Nucleus accumbens (tissue), 56 donors: ENCODE data around the gene MCU.
A peak's percentile ranks its signal among the peaks of the same experiment; 100 is the strongest.

Source experiments
- DNase-seq, 56 donors: peaks; one replicate each; lab custom pipeline; 2025; lab: John Stamatoyannopoulos, UW

MCU gene

DNA sequence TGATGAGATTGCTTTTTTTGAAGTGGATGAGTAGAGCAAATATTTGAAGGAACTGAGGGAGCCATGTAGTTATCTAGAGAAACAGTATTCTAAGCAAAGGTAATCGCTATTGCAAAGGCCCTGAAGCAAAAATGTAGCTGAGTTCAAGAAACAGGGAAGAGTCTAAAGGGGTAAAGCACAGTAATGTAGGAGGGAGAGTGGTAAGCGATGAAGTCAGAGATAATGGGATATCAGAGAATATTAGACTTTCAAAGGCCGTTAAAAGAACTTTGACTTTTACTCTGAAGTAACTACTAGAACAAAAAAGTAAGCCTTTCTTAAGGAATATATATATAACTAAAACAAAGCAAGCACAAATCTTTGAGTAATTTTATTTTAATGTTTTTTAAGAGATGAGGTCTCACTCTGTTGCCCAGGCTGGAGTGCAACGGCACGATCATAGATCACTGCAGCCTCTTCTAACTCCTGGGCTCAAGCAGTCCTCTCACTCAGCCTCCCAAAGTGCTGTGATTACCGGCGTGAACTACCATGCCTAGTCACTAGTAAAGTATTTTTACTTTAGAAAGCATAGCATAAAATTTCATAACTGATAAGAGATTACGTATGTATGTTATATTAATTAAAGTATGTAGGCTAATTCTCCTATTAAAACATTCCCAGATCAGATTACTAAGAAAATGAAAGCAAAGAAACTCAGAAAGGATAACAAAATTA lies 139.9 kb downstream of the MCU start:
- no peak for DNase-seq

- no peak for DNase-seq
Measured at GRCh38 chr10:72832701-72833100, 140.8 kb downstream of the MCU start.

GRCh38 chr10:72834183-72834825 lies 142.4 kb downstream of the MCU start:
- DNase-seq = peak in 33 of 56 donors; percentile 0 to 64 (median 9)

- DNase-seq = no peak
Measured at GRCh38 chr10:72840319-72840718, 148.4 kb downstream of the MCU start.

GRCh38 chr10:72841487-72841886 lies 149.5 kb downstream of the MCU start:
- DNase-seq = no peak

DNA sequence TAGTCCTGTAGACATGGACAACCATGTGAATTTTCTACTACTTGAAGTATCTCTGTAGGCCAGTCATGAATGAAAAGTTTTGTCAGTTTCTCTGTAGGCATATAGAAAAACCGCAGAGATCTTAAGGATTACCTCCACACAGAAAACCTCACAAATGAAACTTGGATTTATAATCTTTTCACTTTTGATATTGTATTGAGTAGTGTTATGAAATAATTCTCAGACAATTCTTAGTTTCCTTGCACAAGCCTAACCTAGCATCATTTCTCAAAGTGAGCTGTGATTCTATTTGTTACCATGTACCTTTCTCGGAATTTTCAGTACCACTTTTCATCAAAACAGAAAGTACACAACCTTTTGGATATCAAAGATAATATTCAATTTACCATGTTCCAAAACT lies 150.2 kb downstream of the MCU start:
- DNase-seq = no peak

- peak in 12 of 56 donors; percentile 1 to 34 (median 10) for DNase-seq
Measured at GRCh38 chr10:72846238-72846637, 154.3 kb downstream of the MCU start.

DNA sequence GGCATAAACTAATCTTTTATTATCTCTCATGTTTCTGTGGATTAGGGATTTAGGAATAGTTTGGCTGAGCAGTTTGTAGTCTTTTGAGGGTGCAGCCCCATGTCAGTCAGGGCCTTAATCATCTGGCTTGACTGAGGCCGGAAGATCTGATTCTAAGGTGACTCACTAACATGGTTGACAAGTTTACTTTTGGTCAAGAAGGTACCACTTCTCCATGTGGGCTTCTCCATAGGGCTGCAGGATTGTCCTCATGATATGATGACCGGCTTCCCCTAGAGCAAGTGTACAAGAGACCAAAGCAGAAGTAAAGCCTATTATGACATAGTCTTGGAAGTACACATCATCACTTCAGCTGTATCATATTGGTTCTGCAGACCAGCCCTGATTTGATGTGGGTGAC lies 155.7 kb downstream of the MCU start:
- DNase-seq = no peak

DNA sequence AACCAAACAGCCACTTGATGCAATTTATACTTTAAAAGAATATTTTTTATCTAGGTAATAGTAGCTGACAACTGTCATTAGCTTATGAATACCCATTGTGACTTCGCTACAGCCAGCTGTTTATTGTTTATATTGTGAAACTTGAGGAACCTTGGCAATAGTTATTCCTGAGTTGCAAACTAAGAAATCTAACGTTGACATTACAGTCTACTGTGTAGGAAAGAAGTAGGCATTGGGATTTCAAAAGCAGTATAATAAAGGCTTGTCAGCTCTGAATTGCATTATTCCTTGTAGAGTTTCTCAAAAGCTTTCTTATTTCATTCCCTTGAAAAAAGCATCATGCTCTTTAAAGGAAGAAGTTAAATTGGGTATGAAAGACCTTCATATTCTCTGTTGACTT lies 158.9 kb downstream of the MCU start:
- no peak for DNase-seq

DNA sequence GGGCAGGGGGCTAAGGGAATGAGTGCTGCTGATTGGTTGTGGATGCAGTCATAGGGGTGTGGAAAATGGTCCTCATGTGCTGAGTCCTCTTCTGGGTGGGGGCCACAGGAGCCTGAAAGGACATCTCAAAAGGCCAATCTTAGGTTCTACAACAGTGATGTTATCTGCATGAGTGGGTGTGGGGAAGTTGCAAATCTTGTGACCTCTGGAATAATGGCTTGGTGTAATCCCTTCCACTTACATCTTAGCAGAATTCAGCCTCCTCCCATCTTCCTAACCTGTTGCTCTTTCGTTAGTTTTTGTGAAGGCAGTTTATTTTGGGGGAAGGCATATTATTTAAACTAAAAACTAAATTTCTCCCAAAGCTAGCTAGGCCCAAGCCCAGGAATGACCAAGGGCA lies 159.6 kb downstream of the MCU start:
- DNase-seq = no peak

GRCh38 chr10:72852508-72852907 lies 160.6 kb downstream of the MCU start:
- no peak for DNase-seq

DNA sequence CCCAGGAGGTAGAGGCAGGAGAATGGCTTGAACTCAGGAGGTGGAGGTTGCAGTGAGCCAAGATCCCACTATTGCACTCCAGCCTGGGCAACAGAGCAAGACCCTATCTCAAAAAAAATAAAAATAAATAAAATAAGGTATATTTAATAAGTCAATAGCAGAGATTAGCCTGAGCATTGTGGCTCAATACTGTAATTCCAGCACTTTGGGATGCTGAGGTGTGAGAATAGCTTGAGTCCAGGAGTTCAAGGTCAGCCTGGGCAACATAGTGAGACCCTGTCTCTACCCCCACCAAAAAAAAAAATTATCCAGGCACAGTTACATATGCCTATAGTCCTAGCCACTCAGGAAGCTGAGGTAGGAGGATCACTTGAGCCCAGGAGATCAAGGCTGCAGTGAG lies 163.2 kb downstream of the MCU start:
- no peak for DNase-seq

DNA sequence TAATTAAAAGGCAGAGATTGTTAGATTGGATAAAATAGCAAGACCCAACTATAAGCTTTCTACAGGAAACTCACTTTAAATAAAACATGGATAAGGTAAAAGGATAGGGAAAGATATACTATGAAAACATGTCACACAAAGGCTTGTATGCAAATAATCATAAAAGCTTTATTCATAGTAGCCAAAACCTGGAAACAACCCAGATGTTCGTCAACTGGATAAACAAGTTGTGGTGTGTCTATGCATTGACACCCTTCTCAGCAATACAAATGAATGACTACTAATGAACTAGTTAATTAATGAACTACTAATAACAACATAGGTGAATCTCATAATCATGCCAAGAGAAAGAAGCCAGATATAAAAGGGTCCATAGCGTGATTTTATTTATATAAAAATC lies 163.8 kb downstream of the MCU start:
- no peak for DNase-seq

DNA sequence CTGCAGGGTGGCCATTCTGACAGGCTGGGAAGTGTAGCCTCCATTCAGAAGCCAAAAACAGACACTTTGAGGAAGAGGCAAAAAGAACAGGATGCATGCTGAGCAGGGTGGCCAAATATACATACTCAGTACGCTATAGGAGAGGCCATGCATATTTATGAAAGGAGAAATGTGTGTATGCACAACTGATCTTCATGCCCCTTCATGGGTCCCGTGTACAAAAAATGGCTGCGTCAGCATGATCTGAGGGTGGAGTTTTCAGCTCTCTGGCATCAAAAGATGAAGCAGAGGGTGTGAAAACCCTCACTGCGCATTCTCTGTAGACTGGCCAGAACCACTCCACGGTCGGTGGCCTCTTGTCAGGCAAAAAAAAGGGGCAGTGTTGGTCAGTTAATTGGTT lies 166.1 kb downstream of the MCU start:
- no peak for DNase-seq

GRCh38 chr10:72862957-72863356 lies 171.0 kb downstream of the MCU start:
- no peak for DNase-seq

DNA sequence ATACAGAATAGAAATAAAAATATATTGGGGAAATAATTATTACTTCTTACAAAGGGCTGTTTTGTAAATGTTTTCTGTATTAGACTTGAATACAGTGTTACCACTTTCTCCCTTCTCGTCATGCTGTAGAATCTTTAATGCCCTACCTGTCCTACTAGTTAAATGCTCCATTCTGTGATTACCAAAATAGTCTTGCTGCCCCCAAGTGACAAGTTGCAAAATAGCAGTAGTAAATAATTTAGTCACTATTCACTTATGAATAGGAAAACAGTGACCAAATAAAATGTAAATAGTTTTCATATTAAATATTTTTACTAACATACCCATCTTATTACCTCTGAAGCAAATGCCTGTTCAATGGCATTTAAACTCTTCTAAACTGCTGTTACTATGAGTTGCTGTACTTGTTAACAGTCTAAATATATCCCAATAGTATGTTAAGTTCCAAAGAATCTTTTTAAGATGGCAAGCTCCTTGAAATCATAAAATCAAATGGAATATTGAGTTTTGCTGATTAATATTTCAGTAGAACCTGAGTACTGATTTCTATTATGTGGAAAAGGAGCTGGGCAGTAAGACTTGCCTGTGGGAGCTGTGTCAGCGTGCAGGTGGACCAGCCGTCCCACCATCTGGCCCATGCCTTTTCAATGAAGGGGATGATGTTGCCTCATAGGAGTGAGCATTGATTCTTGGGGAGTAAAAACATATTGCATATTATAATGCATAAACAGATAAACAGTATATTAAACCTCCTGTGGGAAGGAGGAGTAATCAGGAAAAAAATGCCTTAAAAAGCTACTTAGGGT lies 183.5 kb downstream of the MCU start:
- no peak for DNase-seq

DNA sequence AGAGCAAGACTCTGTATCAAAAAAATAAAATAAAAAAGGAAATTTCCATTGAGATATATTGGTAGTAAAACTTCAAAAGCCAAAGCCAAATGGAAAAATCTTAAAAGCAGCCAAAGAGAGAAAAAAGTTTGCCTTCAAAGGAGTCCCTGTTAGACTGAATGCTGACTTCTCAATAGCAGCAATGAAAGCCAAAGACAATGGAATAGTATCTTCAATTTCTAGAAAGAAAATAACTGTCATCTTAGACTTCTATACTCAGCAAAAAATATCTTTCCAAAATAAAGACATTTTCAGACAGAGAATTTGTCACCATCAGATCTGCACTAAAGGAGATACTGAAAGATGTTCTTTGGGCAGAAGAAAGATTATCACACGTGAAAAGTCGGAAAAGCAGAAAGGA lies 187.3 kb downstream of the MCU start:
- DNase-seq = no peak

DNA sequence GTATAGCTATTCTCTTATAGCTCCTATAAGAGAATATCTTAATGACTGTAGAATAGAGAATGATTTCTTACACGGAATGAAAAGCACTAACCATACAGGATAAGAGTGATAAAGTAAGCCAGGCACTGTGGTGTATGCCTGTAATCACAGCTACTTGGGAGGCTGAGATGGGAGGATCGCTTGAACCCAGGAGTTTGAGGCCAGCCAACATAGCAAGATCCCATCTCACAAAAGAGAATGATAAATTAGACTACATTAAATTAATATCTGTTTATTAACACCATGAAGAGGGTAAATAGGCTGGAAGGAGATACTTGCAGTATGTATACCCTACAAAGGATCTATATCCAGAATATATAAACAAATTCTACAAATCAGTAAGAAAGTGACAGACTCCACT lies 189.3 kb downstream of the MCU start:
- no peak for DNase-seq

GRCh38 chr10:72883861-72884260 lies 191.9 kb downstream of the MCU start:
- no peak for DNase-seq

GRCh38 chr10:72885953-72886352 lies 194.0 kb downstream of the MCU start:
- no peak for DNase-seq

DNA sequence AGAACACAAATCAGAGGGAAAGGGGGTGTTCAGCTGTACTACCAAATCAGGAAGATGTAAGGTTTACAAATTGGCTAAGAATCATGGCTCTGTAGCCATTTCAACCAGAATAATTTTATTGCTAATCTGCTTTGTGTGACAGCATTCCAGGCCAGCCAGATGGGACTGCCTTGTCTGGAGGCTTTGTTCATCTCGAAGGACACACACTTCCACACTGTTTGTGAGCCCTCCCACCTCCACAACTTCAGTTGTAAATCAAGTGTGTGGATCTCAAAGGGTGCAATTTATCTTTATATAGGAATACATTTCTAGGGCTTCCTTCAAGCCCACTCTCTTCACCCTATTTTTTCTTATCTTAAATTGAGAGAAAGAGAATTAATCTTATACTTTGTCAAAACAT lies 194.7 kb downstream of the MCU start:
- DNase-seq = no peak

- no peak for DNase-seq
Measured at GRCh38 chr10:72887043-72887442, 195.1 kb downstream of the MCU start.
